ENCODE measurements around the gene SLC27A5.
A peak's percentile ranks its signal among the peaks of the same experiment; 100 is the strongest.

DNA sequence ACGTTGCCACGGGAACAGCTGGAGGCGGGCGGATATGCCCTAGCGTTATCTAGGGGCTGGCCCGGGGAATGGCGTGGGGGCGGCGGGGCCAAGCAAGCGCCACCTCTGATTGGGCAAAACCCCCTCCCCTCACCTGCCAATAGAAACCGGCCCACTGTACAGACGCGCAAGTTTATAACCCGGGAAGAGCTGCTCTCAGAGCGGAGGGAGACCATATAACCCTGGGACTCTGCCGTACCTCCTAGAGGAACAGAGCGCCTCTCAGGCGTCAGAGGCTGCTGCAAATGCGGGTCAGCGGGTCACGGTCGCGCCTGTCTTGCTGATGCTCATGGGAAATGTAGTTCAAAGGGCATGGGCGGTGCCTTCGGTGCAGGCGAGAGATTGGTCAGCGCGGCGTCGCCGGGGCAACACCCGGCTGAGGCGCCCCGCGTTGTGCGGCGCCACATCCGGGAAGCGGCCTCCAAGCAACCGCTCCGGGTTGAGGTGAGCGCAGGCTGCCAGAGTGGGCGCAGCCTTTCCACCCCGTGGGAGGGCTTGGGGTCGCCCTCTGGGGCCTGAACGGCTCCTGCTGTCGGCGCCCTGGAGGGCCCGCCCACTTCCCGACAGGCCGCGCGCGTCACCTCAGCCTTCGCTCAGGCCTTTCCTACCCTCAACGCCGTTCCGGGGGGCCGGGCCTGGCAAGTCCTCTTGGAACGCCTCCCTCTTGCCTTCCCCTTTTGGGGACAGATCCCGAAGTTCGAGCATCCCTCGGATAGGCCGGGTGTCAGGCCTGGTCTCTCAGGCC is 35.9 kb downstream of the SLC27A5 start, which contains the start of gene ZNF446:
- no peak for TF ChIP-seq EZH2 (IDR thresholded peaks at IDR 0.05; ENCODE audit: low read depth, unreplicated experiment)
- TF ChIP-seq, protein P1, sequence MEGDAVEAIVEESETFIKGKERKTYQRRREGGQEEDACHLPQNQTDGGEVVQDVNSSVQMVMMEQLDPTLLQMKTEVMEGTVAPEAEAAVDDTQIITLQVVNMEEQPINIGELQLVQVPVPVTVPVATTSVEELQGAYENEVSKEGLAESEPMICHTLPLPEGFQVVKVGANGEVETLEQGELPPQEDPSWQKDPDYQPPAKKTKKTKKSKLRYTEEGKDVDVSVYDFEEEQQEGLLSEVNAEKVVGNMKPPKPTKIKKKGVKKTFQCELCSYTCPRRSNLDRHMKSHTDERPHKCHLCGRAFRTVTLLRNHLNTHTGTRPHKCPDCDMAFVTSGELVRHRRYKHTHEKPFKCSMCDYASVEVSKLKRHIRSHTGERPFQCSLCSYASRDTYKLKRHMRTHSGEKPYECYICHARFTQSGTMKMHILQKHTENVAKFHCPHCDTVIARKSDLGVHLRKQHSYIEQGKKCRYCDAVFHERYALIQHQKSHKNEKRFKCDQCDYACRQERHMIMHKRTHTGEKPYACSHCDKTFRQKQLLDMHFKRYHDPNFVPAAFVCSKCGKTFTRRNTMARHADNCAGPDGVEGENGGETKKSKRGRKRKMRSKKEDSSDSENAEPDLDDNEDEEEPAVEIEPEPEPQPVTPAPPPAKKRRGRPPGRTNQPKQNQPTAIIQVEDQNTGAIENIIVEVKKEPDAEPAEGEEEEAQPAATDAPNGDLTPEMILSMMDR (conservative IDR thresholded peaks at IDR 0.05; ENCODE audit: low read depth in 2 of 2) = no peak
- peak; percentile 56 for TF ChIP-seq POLR2AphosphoS5 (IDR thresholded peaks at IDR 0.05; ENCODE audit: low read depth)
- TF ChIP-seq EZH2phosphoT487 (IDR thresholded peaks at IDR 0.05; ENCODE audit: unreplicated experiment) = no peak
- TF ChIP-seq JUNB (IDR thresholded peaks at IDR 0.05; ENCODE audit: unreplicated experiment) = no peak
- TF ChIP-seq STAT1 (IDR thresholded peaks at IDR 0.05; ENCODE audit: unreplicated experiment) = no peak
- TF ChIP-seq CREB1 (CRISPR knock-in tag; IDR thresholded peaks at IDR 0.05; ENCODE audit: low read depth) = peak; percentile 79
- TF ChIP-seq, protein P2, sequence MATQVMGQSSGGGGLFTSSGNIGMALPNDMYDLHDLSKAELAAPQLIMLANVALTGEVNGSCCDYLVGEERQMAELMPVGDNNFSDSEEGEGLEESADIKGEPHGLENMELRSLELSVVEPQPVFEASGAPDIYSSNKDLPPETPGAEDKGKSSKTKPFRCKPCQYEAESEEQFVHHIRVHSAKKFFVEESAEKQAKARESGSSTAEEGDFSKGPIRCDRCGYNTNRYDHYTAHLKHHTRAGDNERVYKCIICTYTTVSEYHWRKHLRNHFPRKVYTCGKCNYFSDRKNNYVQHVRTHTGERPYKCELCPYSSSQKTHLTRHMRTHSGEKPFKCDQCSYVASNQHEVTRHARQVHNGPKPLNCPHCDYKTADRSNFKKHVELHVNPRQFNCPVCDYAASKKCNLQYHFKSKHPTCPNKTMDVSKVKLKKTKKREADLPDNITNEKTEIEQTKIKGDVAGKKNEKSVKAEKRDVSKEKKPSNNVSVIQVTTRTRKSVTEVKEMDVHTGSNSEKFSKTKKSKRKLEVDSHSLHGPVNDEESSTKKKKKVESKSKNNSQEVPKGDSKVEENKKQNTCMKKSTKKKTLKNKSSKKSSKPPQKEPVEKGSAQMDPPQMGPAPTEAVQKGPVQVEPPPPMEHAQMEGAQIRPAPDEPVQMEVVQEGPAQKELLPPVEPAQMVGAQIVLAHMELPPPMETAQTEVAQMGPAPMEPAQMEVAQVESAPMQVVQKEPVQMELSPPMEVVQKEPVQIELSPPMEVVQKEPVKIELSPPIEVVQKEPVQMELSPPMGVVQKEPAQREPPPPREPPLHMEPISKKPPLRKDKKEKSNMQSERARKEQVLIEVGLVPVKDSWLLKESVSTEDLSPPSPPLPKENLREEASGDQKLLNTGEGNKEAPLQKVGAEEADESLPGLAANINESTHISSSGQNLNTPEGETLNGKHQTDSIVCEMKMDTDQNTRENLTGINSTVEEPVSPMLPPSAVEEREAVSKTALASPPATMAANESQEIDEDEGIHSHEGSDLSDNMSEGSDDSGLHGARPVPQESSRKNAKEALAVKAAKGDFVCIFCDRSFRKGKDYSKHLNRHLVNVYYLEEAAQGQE (IDR thresholded peaks at IDR 0.05; ENCODE audit: unreplicated experiment) = no peak

Data from GM23338 (cell line).